Mesenchymal stem cell (in vitro differentiated cells and primary cell): ENCODE data around the gene VAMP4.

Source experiments
- DNase-seq: peaks from one replicate; pipeline ENCODE4 v3.0.0-alpha.2; 2013
- H2AFZ ChIP-seq: one replicate; pipeline ENCODE4 v1.6.1; 2013; ENCODE audit warnings: low read depth, mild to moderate bottlenecking, control low read depth, inconsistent platforms, low read length, moderate library complexity
- H2AK5ac ChIP-seq: 2 replicates; pipeline ENCODE4 v1.6.1; 2013; ENCODE audit warnings: low read length, moderate library complexity, mild to moderate bottlenecking, inconsistent platforms; ENCODE audit not compliant: severe bottlenecking
- H2BK120ac ChIP-seq: one replicate; pipeline ENCODE4 v1.6.1; 2013; ENCODE audit warnings: low read depth, mild to moderate bottlenecking, inconsistent platforms, low read length, moderate library complexity
- H2BK12ac ChIP-seq, 2 experiments: one replicate each; pipeline ENCODE4 v1.6.1; 2013; ENCODE audit warnings: inconsistent platforms in 2 of 2, low read length in 2 of 2, mild to moderate bottlenecking in 2 of 2, moderate library complexity in 2 of 2, control low read depth in 1 of 2
- H2BK15ac ChIP-seq: one replicate; pipeline ENCODE4 v1.6.1; 2013; ENCODE audit warnings: mild to moderate bottlenecking, low read depth, inconsistent platforms; ENCODE audit not compliant: poor library complexity, severe bottlenecking
- H2BK5ac ChIP-seq: 2 replicates; pipeline ENCODE4 v1.6.1; 2013; ENCODE audit warnings: low read depth, mild to moderate bottlenecking, low read length, control low read depth, inconsistent platforms; ENCODE audit not compliant: poor library complexity, severe bottlenecking
- H3K14ac ChIP-seq, 2 experiments: one replicate each; pipeline ENCODE4 v1.6.1; 2013; ENCODE audit warnings: inconsistent platforms in 2 of 2, low read length in 2 of 2, control low read depth in 1 of 2, mild to moderate bottlenecking in 1 of 2, moderate library complexity in 1 of 2
- H3K18ac ChIP-seq, 2 experiments: one replicate each; pipeline ENCODE4 v1.6.1; 2013; ENCODE audit warnings: inconsistent platforms in 2 of 2, low read length in 2 of 2, control low read depth in 1 of 2, low read depth in 1 of 2, mild to moderate bottlenecking in 1 of 2
- H3K23ac ChIP-seq, 2 experiments: one replicate each; pipeline ENCODE4 v1.6.1; 2013; ENCODE audit warnings: inconsistent platforms in 2 of 2, low read length in 2 of 2, mild to moderate bottlenecking in 2 of 2, moderate library complexity in 2 of 2, control low read depth in 1 of 2
- H3K27ac ChIP-seq: 2 replicates; pipeline ENCODE4 v1.5.1; 2013; ENCODE audit warnings: mild to moderate bottlenecking, moderate library complexity, low read length, control low read depth, inconsistent platforms; ENCODE audit not compliant: poor library complexity, severe bottlenecking
- H3K27me3 ChIP-seq, 2 experiments: 2 replicates each; pipeline versions ENCODE4 v1.6.1 to v1.7.0; 2013; ENCODE audit warnings: low read length in 2 of 2, mild to moderate bottlenecking in 2 of 2, moderate library complexity in 2 of 2, control low read depth in 1 of 2, inconsistent platforms in 1 of 2; ENCODE audit not compliant: control insufficient read depth in 1 of 2, insufficient read depth in 1 of 2
- H3K36me3 ChIP-seq, 2 experiments: 2 replicates each; pipeline versions ENCODE4 v1.6.1 to v1.7.0; 2013; ENCODE audit warnings: low read length in 2 of 2, control low read depth in 1 of 2, inconsistent platforms in 1 of 2, low read depth in 1 of 2, mild to moderate bottlenecking in 1 of 2; ENCODE audit not compliant: insufficient read depth in 2 of 2, control insufficient read depth in 1 of 2
- H3K4ac ChIP-seq, 2 experiments: one replicate each; pipeline ENCODE4 v1.6.1; 2013; ENCODE audit warnings: inconsistent platforms in 2 of 2, low read length in 2 of 2, mild to moderate bottlenecking in 2 of 2, moderate library complexity in 2 of 2, control low read depth in 1 of 2, low read depth in 1 of 2
- H3K4me1 ChIP-seq: 2 replicates; pipeline ENCODE4 v1.6.1; 2013; ENCODE audit warnings: low read depth, low read length, control low read depth; ENCODE audit not compliant: control insufficient read depth, insufficient read depth
- H3K4me2 ChIP-seq: 2 replicates; pipeline ENCODE4 v1.6.1; 2013; ENCODE audit warnings: low read length, mild to moderate bottlenecking, inconsistent platforms; ENCODE audit not compliant: poor library complexity, severe bottlenecking
- H3K4me3 ChIP-seq, 2 experiments: 2 replicates each; pipeline versions ENCODE4 v1.5.1 to v1.7.0; 2013; ENCODE audit warnings: low read length in 2 of 2, mild to moderate bottlenecking in 2 of 2, control low read depth in 1 of 2, low read depth in 1 of 2; ENCODE audit not compliant: insufficient read depth in 1 of 2
- H3K79me1 ChIP-seq: replicated peaks from 2 replicates; pipeline ENCODE4 v1.6.1; 2013; ENCODE audit warnings: mild to moderate bottlenecking, control low read depth, low read length, inconsistent platforms; ENCODE audit not compliant: poor library complexity, severe bottlenecking
- H3K9ac ChIP-seq: 2 replicates; pipeline ENCODE4 v1.7.0; 2013; ENCODE audit warnings: mild to moderate bottlenecking, low read length, moderate library complexity
- H3K9me3 ChIP-seq: 2 replicates; pipeline ENCODE4 v1.7.0; 2013; ENCODE audit warnings: mild to moderate bottlenecking, low read length; ENCODE audit not compliant: control insufficient read depth
- H4K8ac ChIP-seq: one replicate; pipeline ENCODE4 v1.6.1; 2013; ENCODE audit warnings: inconsistent platforms, mild to moderate bottlenecking, low read length, moderate library complexity
- H4K91ac ChIP-seq: one replicate; pipeline ENCODE4 v1.6.1; 2013; ENCODE audit warnings: mild to moderate bottlenecking, low read length, inconsistent platforms
- WGBS: methylation state at CpG from one replicate; pipeline ENCODE4 v1.1.7; 2013; ENCODE audit warnings: mixed read lengths; 5-methylcytosine and 5-hydroxymethylcytosine counted together

VAMP4 gene

DNA sequence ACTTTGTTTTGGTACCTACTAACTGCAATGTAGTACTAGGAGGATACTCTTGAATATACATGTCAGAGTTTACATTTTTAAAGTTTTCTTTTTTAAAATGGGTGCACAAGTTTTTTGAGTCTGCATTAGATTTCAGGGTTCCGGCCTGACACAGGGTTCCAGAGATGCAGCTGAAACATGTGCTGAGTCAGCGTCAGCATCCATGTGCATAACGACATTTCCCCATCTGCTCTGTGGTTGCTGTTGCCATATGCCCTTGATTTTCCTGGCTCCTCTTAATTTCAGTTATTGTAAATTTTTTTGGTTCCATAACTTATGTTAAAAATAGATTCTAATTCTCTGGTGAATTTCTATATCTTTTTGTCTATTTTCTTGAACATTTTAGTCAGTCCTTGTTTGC is 27.3 kb upstream of the VAMP4 start:
- Histone ChIP-seq H4K91ac (no peak overlapping the region), H2AK5ac (no peak overlapping the region), H3K79me1 (no peaks in the 10 kb centered on the region), H4K8ac (no peak overlapping the region), H2BK12ac (no peak overlapping the region), H3K4me3 (no peak overlapping the region), H2BK15ac (no peak overlapping the region), H3K9me3 (no peaks in the 10 kb centered on the region), H3K4me2 (no peak overlapping the region), H3K4ac (no peak overlapping the region), H2BK5ac (no peak overlapping the region), H2BK120ac (no peak overlapping the region), H3K4me1 (no peaks in the 10 kb centered on the region), H3K9ac (no peak overlapping the region), H3K27me3 (no peaks in the 10 kb centered on the region), H3K23ac (no peak overlapping the region), H3K27ac (no peak overlapping the region), H2AFZ (no peak overlapping the region), H3K14ac (no peak overlapping the region), H3K18ac (no peak overlapping the region), H3K36me3 (no peaks in the 10 kb centered on the region)
- 92% methylated on average over 3 of the region's 3 CpGs for WGBS
- DNase-seq, result no peak

DNA sequence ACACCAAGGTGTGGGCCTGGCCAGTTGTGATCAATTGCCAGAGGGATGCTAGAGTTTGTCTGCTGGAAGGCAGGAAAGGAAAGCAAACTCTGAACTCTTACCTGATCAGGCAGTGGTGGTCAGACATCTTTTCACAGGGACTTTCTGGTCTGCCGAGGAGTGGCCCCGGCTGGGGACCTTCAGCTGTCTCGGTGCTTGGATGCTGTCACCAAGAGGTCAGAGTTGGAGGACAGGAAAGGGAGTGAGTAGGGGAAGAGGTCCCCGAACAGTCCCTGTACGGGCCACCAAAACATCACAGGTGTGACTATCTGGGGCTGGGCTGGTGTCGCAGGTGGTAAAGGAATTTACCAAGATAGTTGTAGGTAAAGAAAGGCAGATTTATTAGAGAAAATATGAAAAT is 21.9 kb upstream of the VAMP4 start:
- H3K4me3 ChIP-seq, result no peak overlapping the region
- H3K9me3 ChIP-seq, result no peaks in the 10 kb centered on the region
- H3K27me3 ChIP-seq, result peaks cover 0 to 3% of the 10 kb centered on the region in 2 experiments
- no peak overlapping the region for H3K9ac ChIP-seq
- H3K36me3 ChIP-seq, result no peaks in the 10 kb centered on the region
- no peak overlapping the region for H3K18ac ChIP-seq
- no peak overlapping the region for H2BK15ac ChIP-seq
- H4K91ac ChIP-seq, result no peak overlapping the region
- H4K8ac ChIP-seq, result no peak overlapping the region
- 82% methylated on average over 6 of the region's 6 CpGs for WGBS
- no peak overlapping the region for H2BK120ac ChIP-seq
- no peak overlapping the region for H2BK5ac ChIP-seq
- no peak overlapping the region for H3K27ac ChIP-seq
- no peak overlapping the region for H3K14ac ChIP-seq
- H2AK5ac ChIP-seq, result no peak overlapping the region
- no peaks in the 10 kb centered on the region for H3K4me1 ChIP-seq
- no peak for DNase-seq
- H2BK12ac ChIP-seq, result no peak overlapping the region
- H2AFZ ChIP-seq, result no peak overlapping the region
- H3K4me2 ChIP-seq, result no peak overlapping the region
- no peak overlapping the region for H3K4ac ChIP-seq
- H3K23ac ChIP-seq, result no peak overlapping the region
- H3K79me1 ChIP-seq, result no peaks in the 10 kb centered on the region

DNA sequence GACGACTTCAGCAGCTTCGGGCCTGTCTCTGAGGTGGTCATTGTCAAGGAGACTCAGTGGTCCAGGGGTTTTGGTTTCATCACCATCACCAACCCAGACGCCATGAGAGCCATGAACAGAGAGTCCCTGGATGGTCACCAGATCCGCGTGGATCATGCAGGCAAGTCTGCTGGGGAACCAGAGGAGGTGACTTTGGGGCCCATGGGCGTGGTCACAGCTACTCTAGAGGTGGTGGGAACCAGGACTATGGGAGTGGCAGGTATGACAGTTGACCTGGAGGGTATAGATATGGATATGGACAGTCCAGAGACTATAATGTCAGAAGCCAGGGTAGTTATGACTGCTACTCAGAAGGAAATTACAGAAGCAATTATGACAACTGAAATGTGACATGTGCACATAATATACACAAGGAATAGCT is 20.3 kb upstream of the VAMP4 start:
- WGBS, result 80% methylated on average over 6 of the region's 6 CpGs
- no peak overlapping the region for H3K4ac ChIP-seq

DNA sequence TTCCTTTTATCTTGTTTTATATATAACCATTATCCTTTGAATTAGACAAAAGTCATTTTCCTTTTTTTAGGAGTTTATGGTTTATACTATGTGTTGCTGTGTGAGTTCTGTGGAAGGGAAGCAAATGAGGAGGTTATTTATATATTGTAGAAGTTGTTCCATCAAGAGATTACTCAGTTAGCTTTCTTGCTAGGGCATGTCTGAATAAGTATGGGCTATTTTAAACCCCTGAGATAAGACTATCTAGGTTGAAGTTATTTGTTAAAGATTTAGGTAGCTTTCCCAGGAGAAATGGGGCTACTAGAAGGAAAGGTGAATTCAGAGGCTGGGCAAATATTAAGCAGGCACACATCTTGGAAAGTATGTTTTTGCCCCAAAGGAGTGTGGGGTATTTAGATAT is 16.1 kb upstream of the VAMP4 start:
- H2AK5ac ChIP-seq, result no peak overlapping the region
- no peak overlapping the region for H2BK120ac ChIP-seq
- no peak overlapping the region for H3K18ac ChIP-seq
- no peak overlapping the region for H3K9ac ChIP-seq
- H3K4ac ChIP-seq, result no peak overlapping the region
- no peaks in the 10 kb centered on the region for H3K9me3 ChIP-seq
- peaks cover 12% of the 10 kb centered on the region for H3K4me1 ChIP-seq
- no peaks in the 10 kb centered on the region for H3K36me3 ChIP-seq
- no peak overlapping the region for H3K14ac ChIP-seq
- H3K79me1 ChIP-seq, result no peaks in the 10 kb centered on the region
- H4K8ac ChIP-seq, result no peak overlapping the region
- no peak overlapping the region for H3K23ac ChIP-seq
- H2BK15ac ChIP-seq, result no peak overlapping the region
- DNase-seq, result no peak
- H2BK5ac ChIP-seq, result no peak overlapping the region
- no peak overlapping the region for H3K27ac ChIP-seq
- H3K27me3 ChIP-seq, result no peaks in the 10 kb centered on the region
- no peak overlapping the region for H2BK12ac ChIP-seq
- H3K4me2 ChIP-seq, result no peak overlapping the region
- H3K4me3 ChIP-seq, result no peak overlapping the region
- H4K91ac ChIP-seq, result no peak overlapping the region
- H2AFZ ChIP-seq, result no peak overlapping the region

More for the DNA sequence above, 20.3 kb upstream of the VAMP4 start:
- H3K4me2 ChIP-seq, result no peak overlapping the region
- H3K4me1 ChIP-seq, result no peaks in the 10 kb centered on the region
- no peak overlapping the region for H3K18ac ChIP-seq
- H3K79me1 ChIP-seq, result no peaks in the 10 kb centered on the region
- no peak overlapping the region for H3K23ac ChIP-seq
- H3K36me3 ChIP-seq, result no peaks in the 10 kb centered on the region
- no peak overlapping the region for H4K91ac ChIP-seq
- H2BK5ac ChIP-seq, result no peak overlapping the region
- no peak overlapping the region for H2BK120ac ChIP-seq
- no peak overlapping the region for H2AFZ ChIP-seq
- H2BK12ac ChIP-seq, result no peak overlapping the region
- H3K27me3 ChIP-seq, result peaks cover 0 to 3% of the 10 kb centered on the region in 2 experiments
- H2AK5ac ChIP-seq, result no peak overlapping the region
- H2BK15ac ChIP-seq, result no peak overlapping the region
- no peak overlapping the region for H4K8ac ChIP-seq
- no peaks in the 10 kb centered on the region for H3K9me3 ChIP-seq
- H3K4me3 ChIP-seq, result no peak overlapping the region
- H3K14ac ChIP-seq, result no peak overlapping the region
- no peak for DNase-seq
- no peak overlapping the region for H3K27ac ChIP-seq
- H3K9ac ChIP-seq, result no peak overlapping the region
